Measurements from ENCODE around the gene KIF6.

Gene KIF6

GRCh38 chr6:39625209-39625608 is 100.0 kb downstream of the KIF6 start:
- TF ChIP-seq SPI1 (IDR thresholded peaks at IDR 0.05; ENCODE audit: borderline replicate concordance, low read depth) (no peak), CTCF (IDR thresholded peaks at IDR 0.05; ENCODE audit: insufficient read depth, low read length) (no peak), REST (IDR thresholded peaks at IDR 0.05; ENCODE audit: insufficient replicate concordance, low read depth) (no peak), POLR2AphosphoS5 (IDR thresholded peaks at IDR 0.05; ENCODE audit: low read depth) (no peak), GABPA (IDR thresholded peaks at IDR 0.05; ENCODE audit: low read depth) (no peak)
- H3K4me3 ChIP-seq (replicated peaks; ENCODE audit: insufficient read depth, low read length) = no peak overlapping the region
- H3K27me3 ChIP-seq (ENCODE audit: insufficient read depth, poor library complexity, severe bottlenecking) = no peaks in the 10 kb centered on the region
- no peak overlapping the region for H3K27ac ChIP-seq (replicated peaks)
- no peak for DNase-seq (ENCODE audit: low read depth in 1 of 2, low spot score in 1 of 2)

GRCh38 chr6:39623750-39624149 is 101.5 kb downstream of the KIF6 start:
- no peak overlapping the region for H3K4me3 ChIP-seq (replicated peaks; ENCODE audit: insufficient read depth, low read length)
- no peak for DNase-seq (ENCODE audit: low read depth in 1 of 2, low spot score in 1 of 2)
- no peaks in the 10 kb centered on the region for H3K27me3 ChIP-seq (ENCODE audit: insufficient read depth, poor library complexity, severe bottlenecking)
- no peak overlapping the region for H3K27ac ChIP-seq (replicated peaks)
- no peak for TF ChIP-seq REST (IDR thresholded peaks at IDR 0.05; ENCODE audit: insufficient replicate concordance, low read depth)
- no peak for TF ChIP-seq GABPA (IDR thresholded peaks at IDR 0.05; ENCODE audit: low read depth)
- no peak for TF ChIP-seq SPI1 (IDR thresholded peaks at IDR 0.05; ENCODE audit: borderline replicate concordance, low read depth)
- TF ChIP-seq CTCF (IDR thresholded peaks at IDR 0.05; ENCODE audit: insufficient read depth, low read length) = no peak
- TF ChIP-seq POLR2AphosphoS5 (IDR thresholded peaks at IDR 0.05; ENCODE audit: low read depth) = no peak

- Histone ChIP-seq H3K4me3 (replicated peaks; ENCODE audit: insufficient read depth, low read length) (no peak overlapping the region), H3K27ac (replicated peaks) (no peak overlapping the region), H3K27me3 (ENCODE audit: insufficient read depth, poor library complexity, severe bottlenecking) (no peaks in the 10 kb centered on the region)
- TF ChIP-seq CTCF (IDR thresholded peaks at IDR 0.05; ENCODE audit: insufficient read depth, low read length) (no peak), SPI1 (IDR thresholded peaks at IDR 0.05; ENCODE audit: borderline replicate concordance, low read depth) (no peak), GABPA (IDR thresholded peaks at IDR 0.05; ENCODE audit: low read depth) (no peak), REST (IDR thresholded peaks at IDR 0.05; ENCODE audit: insufficient replicate concordance, low read depth) (no peak), POLR2AphosphoS5 (IDR thresholded peaks at IDR 0.05; ENCODE audit: low read depth) (no peak)
- DNase-seq (ENCODE audit: low read depth in 1 of 2, low spot score in 1 of 2) = no peak
Measured at GRCh38 chr6:39617520-39617919, 107.7 kb downstream of the KIF6 start.
